BE2C (cell line): ENCODE measurements around the gene CACNG7.

ENCODE experiments used
- DNase-seq: peaks from one replicate; pipeline ENCODE4 v3.0.0-alpha.2; 2020
- H3K27me3 ChIP-seq: fragments of 250-450 bp; sonication (Bioruptor Pico); 2 replicates; pipeline ENCODE4 v1.5.1; 2020; ENCODE audit warnings: mild to moderate bottlenecking
- H3K36me3 ChIP-seq: fragments of 250-450 bp; sonication (Bioruptor Pico); 2 replicates; pipeline ENCODE4 v1.5.1; 2020; ENCODE audit warnings: mild to moderate bottlenecking
- H3K4me1 ChIP-seq: fragments of 250-450 bp; sonication (Bioruptor Pico); 2 replicates; pipeline ENCODE4 v1.5.1; 2020
- H3K4me3 ChIP-seq: 2 replicates; pipeline ENCODE4 v1.5.1; 2011; ENCODE audit warnings: low read depth, low read length
- H3K9me3 ChIP-seq: fragments of 250-450 bp; sonication (Bioruptor Pico); 2 replicates; pipeline ENCODE4 v1.5.1; 2020
- TF ChIP-seq, protein P1 (sequence below): IDR thresholded peaks from 2 replicates; pipeline ENCODE4 v1.5.1; 2012; ENCODE audit warnings: mild to moderate bottlenecking, low read depth, low read length

The CACNG7 gene

DNA sequence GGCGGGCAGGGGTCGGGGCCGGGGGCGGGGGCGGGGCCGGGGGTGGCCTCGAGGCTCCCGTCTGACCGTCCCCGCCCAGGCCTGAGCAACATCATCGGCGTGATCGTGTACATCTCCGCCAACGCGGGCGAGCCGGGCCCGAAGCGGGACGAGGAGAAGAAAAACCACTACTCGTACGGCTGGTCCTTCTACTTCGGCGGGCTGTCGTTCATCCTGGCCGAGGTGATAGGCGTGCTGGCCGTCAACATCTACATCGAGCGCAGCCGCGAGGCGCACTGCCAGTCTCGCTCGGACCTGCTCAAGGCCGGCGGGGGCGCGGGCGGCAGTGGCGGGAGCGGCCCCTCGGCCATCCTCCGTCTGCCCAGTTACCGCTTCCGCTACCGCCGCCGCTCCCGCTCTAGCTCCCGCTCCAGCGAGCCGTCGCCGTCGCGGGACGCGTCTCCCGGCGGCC, 72.9 kb downstream of the CACNG7 start:
- Histone ChIP-seq H3K9me3 (peaks cover 3% of the 10 kb centered on the region; the same call in 1 of the 2 replicates), H3K36me3 (no peaks in the 10 kb centered on the region), H3K27me3 (peaks cover 3% of the 10 kb centered on the region; the same call in 1 of the 2 replicates), H3K4me1 (no peaks in the 10 kb centered on the region), H3K4me3 (no peak overlapping the region)
- no peak for DNase-seq
- TF ChIP-seq, protein P1, sequence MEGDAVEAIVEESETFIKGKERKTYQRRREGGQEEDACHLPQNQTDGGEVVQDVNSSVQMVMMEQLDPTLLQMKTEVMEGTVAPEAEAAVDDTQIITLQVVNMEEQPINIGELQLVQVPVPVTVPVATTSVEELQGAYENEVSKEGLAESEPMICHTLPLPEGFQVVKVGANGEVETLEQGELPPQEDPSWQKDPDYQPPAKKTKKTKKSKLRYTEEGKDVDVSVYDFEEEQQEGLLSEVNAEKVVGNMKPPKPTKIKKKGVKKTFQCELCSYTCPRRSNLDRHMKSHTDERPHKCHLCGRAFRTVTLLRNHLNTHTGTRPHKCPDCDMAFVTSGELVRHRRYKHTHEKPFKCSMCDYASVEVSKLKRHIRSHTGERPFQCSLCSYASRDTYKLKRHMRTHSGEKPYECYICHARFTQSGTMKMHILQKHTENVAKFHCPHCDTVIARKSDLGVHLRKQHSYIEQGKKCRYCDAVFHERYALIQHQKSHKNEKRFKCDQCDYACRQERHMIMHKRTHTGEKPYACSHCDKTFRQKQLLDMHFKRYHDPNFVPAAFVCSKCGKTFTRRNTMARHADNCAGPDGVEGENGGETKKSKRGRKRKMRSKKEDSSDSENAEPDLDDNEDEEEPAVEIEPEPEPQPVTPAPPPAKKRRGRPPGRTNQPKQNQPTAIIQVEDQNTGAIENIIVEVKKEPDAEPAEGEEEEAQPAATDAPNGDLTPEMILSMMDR: no peak

DNA sequence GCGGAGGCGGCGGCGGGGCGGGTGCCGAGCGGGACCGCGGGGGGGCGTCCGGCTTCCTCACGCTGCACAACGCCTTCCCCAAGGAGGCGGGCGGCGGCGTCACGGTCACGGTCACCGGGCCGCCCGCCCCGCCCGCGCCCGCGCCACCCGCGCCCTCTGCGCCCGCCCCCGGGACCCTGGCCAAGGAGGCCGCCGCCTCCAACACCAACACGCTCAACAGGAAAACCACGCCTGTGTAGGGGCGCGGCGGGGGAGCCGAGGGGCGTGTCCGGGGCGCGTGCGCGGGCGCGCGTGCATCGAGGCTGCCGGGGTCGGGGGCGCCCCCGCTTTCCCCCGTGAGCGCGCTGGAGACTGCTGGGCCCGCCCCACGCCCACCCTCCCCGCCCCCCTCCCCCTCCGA, 73.5 kb downstream of the CACNG7 start:
- DNase-seq: no peak
- peaks cover 3% of the 10 kb centered on the region; the same call in 1 of the 2 replicates for H3K9me3 ChIP-seq
- TF ChIP-seq, protein P1: no peak
- H3K4me1 ChIP-seq: no peaks in the 10 kb centered on the region
- H3K4me3 ChIP-seq: no peak overlapping the region
- H3K36me3 ChIP-seq: no peaks in the 10 kb centered on the region
- peaks cover 3% of the 10 kb centered on the region; the same call in 1 of the 2 replicates for H3K27me3 ChIP-seq

DNA sequence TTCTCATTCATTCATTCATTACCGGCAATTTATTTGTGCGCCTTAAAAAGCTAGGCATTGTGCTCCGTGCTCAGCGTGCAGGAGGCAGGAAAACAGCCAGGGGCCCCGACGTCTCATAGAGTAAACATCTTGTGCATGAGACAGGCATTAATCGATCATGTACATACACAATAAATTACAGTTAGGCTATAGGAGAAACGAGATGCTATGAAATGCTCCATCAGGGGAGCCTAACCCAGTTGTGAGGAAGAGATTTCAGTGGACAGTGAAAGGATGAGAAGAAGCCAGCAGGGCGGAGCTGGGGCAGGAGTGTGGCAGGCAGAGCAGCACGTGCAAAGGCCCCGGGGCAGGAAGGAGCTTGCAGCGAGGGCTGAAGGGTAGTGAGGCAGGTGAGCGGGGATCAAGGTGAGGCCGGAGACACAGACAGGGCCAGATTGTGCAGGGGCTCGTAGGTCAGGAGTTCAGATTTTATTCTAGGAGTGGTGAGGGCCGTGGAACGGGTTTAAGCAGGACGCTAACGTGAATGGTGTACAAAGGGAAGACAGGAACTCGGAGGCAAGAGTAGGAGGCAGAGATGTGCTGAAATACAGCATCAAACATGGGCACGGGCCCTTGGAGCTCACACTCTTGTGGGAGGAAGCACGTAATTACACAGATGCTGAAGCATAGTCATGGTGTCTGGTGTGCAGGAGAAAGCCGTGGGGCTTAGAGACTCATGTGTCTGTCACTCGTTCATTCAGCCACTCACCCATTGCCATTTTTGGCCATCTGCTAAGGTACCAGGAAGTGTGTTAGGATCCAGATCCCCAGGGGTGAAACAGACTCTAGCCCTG, 74.6 kb downstream of the CACNG7 start:
- Histone ChIP-seq H3K36me3 (no peaks in the 10 kb centered on the region), H3K9me3 (no peaks in the 10 kb centered on the region), H3K4me1 (no peaks in the 10 kb centered on the region), H3K27me3 (peaks cover 3% of the 10 kb centered on the region; the same call in 1 of the 2 replicates), H3K4me3 (no peak overlapping the region)
- DNase-seq: no peak
- TF ChIP-seq, protein P1: no peak

DNA sequence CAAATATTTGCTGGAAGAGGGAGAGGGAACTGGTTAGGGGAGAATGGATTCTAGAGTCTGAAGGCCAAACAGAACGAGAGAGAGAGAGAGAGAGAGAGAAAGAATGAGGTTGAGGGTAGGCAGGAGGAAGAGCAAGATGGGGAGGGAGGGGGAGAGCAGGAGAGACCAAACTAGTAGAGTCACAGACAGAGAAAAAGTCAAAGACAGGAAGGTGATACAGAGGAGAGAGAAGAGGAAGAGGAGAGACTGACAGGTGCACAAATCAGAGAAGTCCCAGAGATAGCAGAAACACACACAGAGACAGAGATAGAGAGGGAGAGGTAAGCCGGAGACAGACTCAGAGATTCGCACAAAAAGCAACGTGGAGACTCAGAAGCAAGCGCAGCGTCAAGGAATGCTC, 76.8 kb downstream of the CACNG7 start:
- H3K4me3 ChIP-seq: no peak overlapping the region
- no peaks in the 10 kb centered on the region for H3K36me3 ChIP-seq
- no peak for DNase-seq
- H3K27me3 ChIP-seq: no peaks in the 10 kb centered on the region
- no peaks in the 10 kb centered on the region for H3K4me1 ChIP-seq
- TF ChIP-seq, protein P1: no peak
- H3K9me3 ChIP-seq: no peaks in the 10 kb centered on the region

GRCh38 chr19:53988981-53989380, 79.9 kb downstream of the CACNG7 start:
- peaks cover 22% of the 10 kb centered on the region for H3K27me3 ChIP-seq
- no peaks in the 10 kb centered on the region for H3K9me3 ChIP-seq
- no peaks in the 10 kb centered on the region for H3K36me3 ChIP-seq
- TF ChIP-seq, protein P1: no peak
- no peak overlapping the region for H3K4me3 ChIP-seq
- no peaks in the 10 kb centered on the region for H3K4me1 ChIP-seq
- no peak for DNase-seq
